Measurements from ENCODE around the gene ARL6IP4.

The ARL6IP4 gene

DNA sequence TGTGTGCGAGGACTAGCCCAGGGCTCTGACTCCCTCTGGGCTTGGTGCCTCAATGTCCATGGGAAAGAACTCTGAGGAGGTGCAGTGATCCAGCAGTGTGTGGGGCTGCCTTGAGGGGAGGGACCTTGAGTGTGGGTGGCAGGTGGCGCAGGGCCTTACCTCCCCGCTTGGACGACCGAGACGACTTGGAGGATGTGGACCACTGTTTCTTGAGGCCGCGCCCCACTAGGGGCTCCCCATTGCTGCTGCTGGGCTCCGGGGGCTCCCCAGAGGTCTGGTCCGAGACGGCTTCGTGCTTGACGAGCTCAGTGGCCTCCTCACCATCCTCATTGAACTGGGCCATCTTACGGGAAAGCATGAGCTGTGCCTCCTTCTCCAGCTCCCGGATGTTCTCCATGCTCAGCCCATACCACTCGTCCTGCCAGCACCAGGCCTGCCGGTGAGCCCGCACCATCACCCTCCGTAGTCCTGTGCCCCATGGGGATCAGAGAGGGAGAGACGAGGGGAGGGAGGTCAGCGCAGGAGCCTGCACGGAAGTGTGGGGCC is 24.7 kb downstream of the ARL6IP4 start:
- TF ChIP-seq, protein P1, sequence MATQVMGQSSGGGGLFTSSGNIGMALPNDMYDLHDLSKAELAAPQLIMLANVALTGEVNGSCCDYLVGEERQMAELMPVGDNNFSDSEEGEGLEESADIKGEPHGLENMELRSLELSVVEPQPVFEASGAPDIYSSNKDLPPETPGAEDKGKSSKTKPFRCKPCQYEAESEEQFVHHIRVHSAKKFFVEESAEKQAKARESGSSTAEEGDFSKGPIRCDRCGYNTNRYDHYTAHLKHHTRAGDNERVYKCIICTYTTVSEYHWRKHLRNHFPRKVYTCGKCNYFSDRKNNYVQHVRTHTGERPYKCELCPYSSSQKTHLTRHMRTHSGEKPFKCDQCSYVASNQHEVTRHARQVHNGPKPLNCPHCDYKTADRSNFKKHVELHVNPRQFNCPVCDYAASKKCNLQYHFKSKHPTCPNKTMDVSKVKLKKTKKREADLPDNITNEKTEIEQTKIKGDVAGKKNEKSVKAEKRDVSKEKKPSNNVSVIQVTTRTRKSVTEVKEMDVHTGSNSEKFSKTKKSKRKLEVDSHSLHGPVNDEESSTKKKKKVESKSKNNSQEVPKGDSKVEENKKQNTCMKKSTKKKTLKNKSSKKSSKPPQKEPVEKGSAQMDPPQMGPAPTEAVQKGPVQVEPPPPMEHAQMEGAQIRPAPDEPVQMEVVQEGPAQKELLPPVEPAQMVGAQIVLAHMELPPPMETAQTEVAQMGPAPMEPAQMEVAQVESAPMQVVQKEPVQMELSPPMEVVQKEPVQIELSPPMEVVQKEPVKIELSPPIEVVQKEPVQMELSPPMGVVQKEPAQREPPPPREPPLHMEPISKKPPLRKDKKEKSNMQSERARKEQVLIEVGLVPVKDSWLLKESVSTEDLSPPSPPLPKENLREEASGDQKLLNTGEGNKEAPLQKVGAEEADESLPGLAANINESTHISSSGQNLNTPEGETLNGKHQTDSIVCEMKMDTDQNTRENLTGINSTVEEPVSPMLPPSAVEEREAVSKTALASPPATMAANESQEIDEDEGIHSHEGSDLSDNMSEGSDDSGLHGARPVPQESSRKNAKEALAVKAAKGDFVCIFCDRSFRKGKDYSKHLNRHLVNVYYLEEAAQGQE (IDR thresholded peaks at IDR 0.05; ENCODE audit: insufficient read depth in 1 of 2, low read depth in 2 of 2, low read length in 2 of 2), result no peak
- TF ChIP-seq FOXP2 (optimal IDR thresholded peaks at IDR 0.05; ENCODE audit: borderline replicate concordance, extremely low read depth, extremely low read length, insufficient read depth) (no peak), SIN3A (IDR thresholded peaks at IDR 0.05; ENCODE audit: borderline replicate concordance, insufficient read depth, low read length) (no peak), TAF1 (IDR thresholded peaks at IDR 0.05; ENCODE audit: borderline replicate concordance, insufficient read depth, low read length) (no peak), POLR2AphosphoS5 (IDR thresholded peaks at IDR 0.05; ENCODE audit: low read depth, low read length) (no peak)

DNA sequence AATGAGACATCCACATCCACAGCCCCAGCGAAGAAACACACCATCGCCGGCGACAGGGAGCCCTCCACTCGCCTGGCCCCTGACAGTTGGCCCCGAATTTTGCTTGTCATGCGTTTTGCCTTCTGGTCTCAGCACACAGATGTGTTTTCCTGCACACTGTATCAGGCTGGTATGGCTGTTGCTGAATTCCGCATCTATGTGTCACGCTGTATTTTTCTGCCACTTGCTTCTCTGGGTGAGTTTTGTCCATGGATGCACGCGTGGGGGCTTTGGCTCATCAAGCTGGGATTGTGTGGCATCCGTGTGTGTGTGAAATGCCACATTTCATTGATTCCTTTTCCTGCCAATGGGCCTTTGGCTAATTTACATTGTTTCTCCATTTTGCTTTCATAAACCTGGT is 26.5 kb downstream of the ARL6IP4 start:
- no peak for TF ChIP-seq POLR2AphosphoS5 (IDR thresholded peaks at IDR 0.05; ENCODE audit: low read depth, low read length)
- TF ChIP-seq TAF1 (IDR thresholded peaks at IDR 0.05; ENCODE audit: borderline replicate concordance, insufficient read depth, low read length), result no peak
- TF ChIP-seq, protein P1 (IDR thresholded peaks at IDR 0.05; ENCODE audit: insufficient read depth in 1 of 2, low read depth in 2 of 2, low read length in 2 of 2), result no peak
- TF ChIP-seq FOXP2 (optimal IDR thresholded peaks at IDR 0.05; ENCODE audit: borderline replicate concordance, extremely low read depth, extremely low read length, insufficient read depth), result no peak
- TF ChIP-seq SIN3A (IDR thresholded peaks at IDR 0.05; ENCODE audit: borderline replicate concordance, insufficient read depth, low read length), result no peak

DNA sequence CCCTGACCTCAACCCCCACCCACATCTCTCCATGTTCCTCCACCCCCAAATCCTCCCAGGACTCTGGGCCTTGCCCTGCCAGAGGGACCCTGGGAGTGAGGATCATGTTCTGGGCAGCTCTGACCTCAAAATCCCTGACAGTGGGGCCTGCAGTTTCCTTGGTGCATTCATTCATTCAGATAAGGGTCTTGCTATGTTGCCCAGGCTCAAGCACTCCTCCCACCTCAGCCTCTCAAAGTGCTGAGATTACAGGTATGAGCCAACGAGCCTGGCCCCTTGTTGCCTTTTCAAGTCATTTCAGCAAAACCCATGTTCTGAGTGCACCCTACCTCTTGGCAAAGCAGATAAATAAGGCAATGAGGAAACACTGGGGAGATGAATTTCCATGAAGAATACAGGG is 29.6 kb downstream of the ARL6IP4 start:
- TF ChIP-seq FOXP2 (optimal IDR thresholded peaks at IDR 0.05; ENCODE audit: borderline replicate concordance, extremely low read depth, extremely low read length, insufficient read depth), result no peak
- no peak for TF ChIP-seq POLR2AphosphoS5 (IDR thresholded peaks at IDR 0.05; ENCODE audit: low read depth, low read length)
- TF ChIP-seq, protein P1 (IDR thresholded peaks at IDR 0.05; ENCODE audit: insufficient read depth in 1 of 2, low read depth in 2 of 2, low read length in 2 of 2), result no peak
- no peak for TF ChIP-seq SIN3A (IDR thresholded peaks at IDR 0.05; ENCODE audit: borderline replicate concordance, insufficient read depth, low read length)
- TF ChIP-seq TAF1 (IDR thresholded peaks at IDR 0.05; ENCODE audit: borderline replicate concordance, insufficient read depth, low read length), result no peak

DNA sequence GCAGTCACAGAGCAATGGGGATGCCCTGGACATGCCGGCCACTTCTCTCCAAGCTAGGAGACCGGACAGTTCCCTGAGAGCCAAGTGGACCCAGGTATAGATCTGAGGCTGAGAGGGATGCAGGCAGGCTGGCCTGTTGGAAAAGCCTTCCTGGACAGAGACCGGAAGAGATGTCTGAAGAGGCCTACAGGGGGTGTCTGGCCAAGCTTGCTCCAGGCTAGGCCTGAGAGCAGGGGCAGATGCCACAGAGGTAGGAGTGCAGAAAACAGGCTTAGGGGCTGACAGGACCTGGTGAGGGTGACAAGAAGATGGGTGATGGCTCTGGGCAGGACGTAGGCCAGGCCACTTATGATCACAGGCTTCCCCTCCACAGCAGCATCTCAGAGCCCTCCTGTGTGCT is 30.2 kb downstream of the ARL6IP4 start:
- TF ChIP-seq POLR2AphosphoS5 (IDR thresholded peaks at IDR 0.05; ENCODE audit: low read depth, low read length), result no peak
- no peak for TF ChIP-seq SIN3A (IDR thresholded peaks at IDR 0.05; ENCODE audit: borderline replicate concordance, insufficient read depth, low read length)
- no peak for TF ChIP-seq TAF1 (IDR thresholded peaks at IDR 0.05; ENCODE audit: borderline replicate concordance, insufficient read depth, low read length)
- TF ChIP-seq, protein P1 (IDR thresholded peaks at IDR 0.05; ENCODE audit: insufficient read depth in 1 of 2, low read depth in 2 of 2, low read length in 2 of 2), result no peak
- no peak for TF ChIP-seq FOXP2 (optimal IDR thresholded peaks at IDR 0.05; ENCODE audit: borderline replicate concordance, extremely low read depth, extremely low read length, insufficient read depth)

Measured in PFSK-1 (cell line).